ENCODE data around the gene ZNF175. TPM values are rescaled to one million over a fixed set of nuclear protein-coding genes. Genes with fewer than 3 reads are reported as not detected.

Gene ZNF175
- total and polyA plus RNA-seq, 9 of the 15 experiments (the other 6 are each of a cell fraction or from before 2014, with no cell fraction given) = 3.7 to 37.9 (median 14.0) TPM

GRCh38 chr19:51547397-51548212 lies 23.5 kb upstream of the ZNF175 start (continued):
- TF ChIP-seq GATA2 (CRISPR knock-in tag; IDR thresholded peaks at IDR 0.05) = peak; percentile 97
- peak; percentile 89 for TF ChIP-seq MEIS2 (IDR thresholded peaks at IDR 0.05; ENCODE audit: partially characterized antibody)
- TF ChIP-seq SLC30A9 (CRISPR knock-in tag; IDR thresholded peaks at IDR 0.05) = no peak
- no peak for TF ChIP-seq SNIP1 (IDR thresholded peaks at IDR 0.05; ENCODE audit: low read depth)
- no peak for TF ChIP-seq CBX8 (IDR thresholded peaks at IDR 0.05; ENCODE audit: borderline replicate concordance, extremely low read depth, low read depth, low read length, poor library complexity, severe bottlenecking)
- no peak for TF ChIP-seq MAFG (tag; conservative IDR thresholded peaks at IDR 0.05)
- TF ChIP-seq ZNF184 (CRISPR knock-in tag; IDR thresholded peaks at IDR 0.05) = no peak
- TF ChIP-seq TFAP4 (CRISPR knock-in tag; IDR thresholded peaks at IDR 0.05; ENCODE audit: borderline replicate concordance) = no peak
- TF ChIP-seq POLR2AphosphoS5 (IDR thresholded peaks at IDR 0.05; ENCODE audit: control insufficient read depth, insufficient read depth, low read depth, low read length) = peak; percentile 97
- no peak for TF ChIP-seq ZNF408 (CRISPR knock-in tag; IDR thresholded peaks at IDR 0.05; ENCODE audit: low read depth)
- no peak for TF ChIP-seq OTX1 (CRISPR knock-in tag; IDR thresholded peaks at IDR 0.05)
- no peak for TF ChIP-seq HNRNPK (IDR thresholded peaks at IDR 0.05; ENCODE audit: low read depth, low read length, poor library complexity, severe bottlenecking)
- TF ChIP-seq PHB2 (IDR thresholded peaks at IDR 0.05; ENCODE audit: low read depth) = peak; percentile 92
- no peak for TF ChIP-seq ZBTB2 (IDR thresholded peaks at IDR 0.05)
- no peak for TF ChIP-seq E4F1 (CRISPR knock-in tag; IDR thresholded peaks at IDR 0.05; ENCODE audit: borderline replicate concordance)
- TF ChIP-seq AFF4 (CRISPR knock-in tag; IDR thresholded peaks at IDR 0.05) = no peak; the same call in 1 of the 2 replicates
- no peak for TF ChIP-seq RBM25 (IDR thresholded peaks at IDR 0.05; ENCODE audit: low read depth, low read length, severe bottlenecking)

All from K562 (cell line).